K562 (cell line): ENCODE results near the gene HTR1D. TPM values are rescaled to one million over a fixed set of nuclear protein-coding genes. Genes with fewer than 3 reads are reported as not detected.

Experiments
- E2F1 ChIP-seq: sonication (generic); formaldehyde crosslinking; IDR thresholded peaks from 2 replicates; pipeline ENCODE4 v1.8.1; 2023; ENCODE audit warnings: mild to moderate bottlenecking, missing genetic modification reagents, moderate library complexity
- ELF1 ChIP-seq: fragments of 200-800 bp; sonication (Bioruptor generic); IDR thresholded peaks from 2 replicates; pipeline ENCODE4 v1.6.1; 2016; ENCODE audit warnings: missing genetic modification characterization, missing compliant biosample characterization
- FIP1L1 ChIP-seq: fragments of 200-400 bp; formaldehyde crosslinking; IDR thresholded peaks from 2 replicates; pipeline ENCODE4 v1.6.1; 2018; ENCODE audit warnings: mild to moderate bottlenecking, low read depth, low read length; ENCODE audit not compliant: poor library complexity, severe bottlenecking
- GATAD2B ChIP-seq: fragments of 450-650 bp; IDR thresholded peaks from 2 replicates; pipeline ENCODE4 v1.6.1; 2017; ENCODE audit warnings: mild to moderate bottlenecking, borderline replicate concordance
- GTF2E2 ChIP-seq: fragments of 200-800 bp; sonication (Bioruptor generic); IDR thresholded peaks from 2 replicates; pipeline ENCODE4 v1.6.1; 2016; ENCODE audit warnings: missing genetic modification characterization, missing compliant biosample characterization
- HDAC1 ChIP-seq, 2 experiments: fragments of 450-650 bp; IDR thresholded peaks; 2 replicates each; pipeline ENCODE4 v1.6.1; 2016 to 2017; ENCODE audit warnings: inconsistent platforms in 1 of 2, mild to moderate bottlenecking in 1 of 2, moderate library complexity in 1 of 2
- HMGN3 ChIP-seq: IDR thresholded peaks from 2 replicates; pipeline ENCODE4 v1.6.1; 2011; ENCODE audit warnings: borderline replicate concordance, low read depth, mild to moderate bottlenecking, mixed read lengths, low read length; ENCODE audit not compliant: insufficient read length; ENCODE audit errors: extremely low read depth
- LARP7 ChIP-seq: fragments of 450-650 bp; IDR thresholded peaks from 2 replicates; pipeline ENCODE4 v1.6.1; 2016
- MCM7 ChIP-seq, 2 experiments: fragments of 450-650 bp; IDR thresholded peaks; 2 replicates each; pipeline ENCODE4 v1.6.1; 2016 to 2018
- MYNN ChIP-seq, 2 experiments: sonication (generic); formaldehyde crosslinking in 1 of 2; IDR thresholded peaks; 2 replicates each; pipeline versions ENCODE4 v1.5.0 to v1.6.1; 2016 to 2020; ENCODE audit warnings: antibody characterized with exemption in 1 of 2, missing genetic modification reagents in 1 of 2
- NFATC3 ChIP-seq: fragments of 450-650 bp; IDR thresholded peaks from 2 replicates; pipeline ENCODE4 v1.6.1; 2017; ENCODE audit warnings: mild to moderate bottlenecking
- PHF20 ChIP-seq: fragments of 450-650 bp; IDR thresholded peaks from 2 replicates; pipeline ENCODE4 v1.6.1; 2018; ENCODE audit not compliant: partially characterized antibody
- POLR2B ChIP-seq: fragments of 450-650 bp; IDR thresholded peaks from 2 replicates; pipeline ENCODE4 v1.6.1; 2018; ENCODE audit warnings: low read depth; ENCODE audit not compliant: partially characterized antibody
- RAD21 ChIP-seq, 2 experiments: fragments of 250-450 bp in 1 of 2; fragments of 450-650 bp in 1 of 2; sonication (Bioruptor Pico) in 1 of 2; formaldehyde crosslinking in 1 of 2; IDR thresholded peaks in 1 of 2; conservative IDR thresholded peaks in 1 of 2; 2 replicates each; pipeline versions ENCODE4 v1.4.0 to v1.8.0; 2020 to 2022; ENCODE audit warnings: mild to moderate bottlenecking in 2 of 2, moderate library complexity in 1 of 2
- RNF2 ChIP-seq: sonication (generic); IDR thresholded peaks from 2 replicates; pipeline ENCODE4 v1.6.1; 2016
- SIN3B ChIP-seq: fragments of 450-650 bp; IDR thresholded peaks from 2 replicates; pipeline ENCODE4 v1.6.1; 2017; ENCODE audit warnings: low read depth, mild to moderate bottlenecking, moderate library complexity
- SP1 ChIP-seq: sonication (generic); formaldehyde crosslinking; IDR thresholded peaks from 2 replicates; pipeline ENCODE4 v1.8.1; 2022; ENCODE audit warnings: mild to moderate bottlenecking, missing genetic modification reagents
- ZFP30 ChIP-seq: fragments of 250-450 bp; sonication (Bioruptor Pico); IDR thresholded peaks from 2 replicates; pipeline ENCODE4 v1.8.0; 2022; ENCODE audit warnings: moderate library complexity, mild to moderate bottlenecking, inconsistent platforms, borderline replicate concordance
- polyA plus RNA-seq, 8 experiments: library from polyadenylated mRNA; depleted of rRNA in 4 of 8; stranded (reverse) in 5 of 8; unstranded in 3 of 8; fragments of >200 nt; fragmentation: Nextera tagmentation in 2 of 8; fragmentation: Illumina TruSeq in 1 of 8; extraction: Ambion mirVana in 2 of 8; extraction: Trizol in 1 of 8; gene quantifications; 2 replicates each; pipeline versions ENCODE4 v1.2.1 to v1.2.3, GENCODE V29; 2011 to 2014; ENCODE audit warnings: inconsistent platforms in 1 of 8, missing spikeins in 1 of 8
- total RNA-seq, 7 experiments: library from RNA; depleted of rRNA in 6 of 7; stranded (reverse); fragments of >200 nt in 6 of 7; fragmentation: Illumina TruSeq in 2 of 7; extraction: Trizol in 2 of 7; gene quantifications; 2 replicates each; pipeline versions ENCODE4 v1.2.1 to v1.2.3, GENCODE V29; 2011 to 2021; ENCODE audit warnings: low replicate concordance in 1 of 7
- TF ChIP-seq, protein P1 (sequence below): sonication (generic); formaldehyde crosslinking; IDR thresholded peaks from 2 replicates; pipeline ENCODE4 v1.8.1; 2022; ENCODE audit warnings: missing genetic modification reagents
- TF ChIP-seq, protein P2 (sequence below), 2 experiments: IDR thresholded peaks; 2 replicates each; pipeline ENCODE4 v1.6.1; 2011; ENCODE audit warnings: borderline replicate concordance in 1 of 2, control low read depth in 1 of 2, low read depth in 1 of 2, low read length in 1 of 2, mild to moderate bottlenecking in 1 of 2, mixed read lengths in 1 of 2, moderate library complexity in 1 of 2; ENCODE audit not compliant: insufficient read depth in 1 of 2, insufficient read length in 1 of 2, poor library complexity in 1 of 2, severe bottlenecking in 1 of 2; ENCODE audit errors: extremely low read depth in 1 of 2
- TF ChIP-seq, protein P3 (sequence below): IDR thresholded peaks from 2 replicates; pipeline ENCODE4 v1.6.1; 2012; ENCODE audit warnings: low read depth, low read length, improper control_type of control experiment, borderline replicate concordance

HTR1D gene
- total and polyA plus RNA-seq, 9 of the 15 experiments (the other 6 are each of a cell fraction or from before 2014, with no cell fraction given) = 0.03 to 0.09 (median 0.04) TPM; not detected in 4

DNA sequence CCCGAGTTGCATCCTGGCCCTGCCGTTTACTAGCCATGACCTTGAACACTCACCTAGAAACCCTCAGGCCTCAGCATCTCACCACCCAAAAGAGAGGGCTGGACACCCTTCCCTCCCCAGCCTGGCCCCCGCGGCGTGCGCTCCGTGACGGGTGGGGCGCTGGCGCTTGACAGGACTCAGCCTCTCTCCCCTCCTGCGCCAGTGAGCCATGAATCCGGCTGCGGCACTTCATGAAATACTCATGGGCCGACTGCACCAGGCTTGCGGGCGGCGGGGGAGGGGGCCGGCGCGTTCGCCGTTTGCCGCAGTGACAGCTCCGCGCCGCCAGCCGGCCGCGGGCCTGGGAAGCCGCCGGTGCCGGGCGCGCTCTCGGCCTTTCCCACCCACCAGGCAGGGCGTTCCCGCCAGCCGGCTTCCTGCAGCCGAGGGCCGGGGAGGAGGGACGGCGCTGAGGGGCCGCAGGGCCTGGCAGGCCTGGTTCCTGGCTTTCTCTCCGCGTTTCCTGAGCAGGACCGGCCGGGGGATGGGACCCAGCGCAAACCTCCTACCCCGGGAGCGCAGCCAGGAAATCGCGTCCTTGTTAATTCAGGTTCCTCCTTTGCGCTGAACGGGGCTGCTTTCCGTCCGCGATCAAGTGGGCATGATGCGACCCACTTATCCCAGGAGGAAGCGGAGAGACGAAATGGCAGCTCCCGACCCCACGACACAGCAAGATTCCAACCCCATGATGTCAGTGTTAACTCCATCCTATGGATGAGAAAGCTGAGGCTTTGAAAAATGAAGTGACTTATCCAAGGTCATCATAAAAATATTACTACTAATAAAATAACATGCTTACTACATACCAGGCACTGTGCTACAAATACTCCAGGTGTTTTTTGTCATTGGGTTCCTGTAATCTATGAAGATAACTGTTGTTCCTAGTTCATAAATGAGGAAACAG lies 39.6 kb downstream of the HTR1D start (continued):
- TF ChIP-seq ZFP30 (CRISPR knock-in tag) = no peak
- TF ChIP-seq, protein P1, sequence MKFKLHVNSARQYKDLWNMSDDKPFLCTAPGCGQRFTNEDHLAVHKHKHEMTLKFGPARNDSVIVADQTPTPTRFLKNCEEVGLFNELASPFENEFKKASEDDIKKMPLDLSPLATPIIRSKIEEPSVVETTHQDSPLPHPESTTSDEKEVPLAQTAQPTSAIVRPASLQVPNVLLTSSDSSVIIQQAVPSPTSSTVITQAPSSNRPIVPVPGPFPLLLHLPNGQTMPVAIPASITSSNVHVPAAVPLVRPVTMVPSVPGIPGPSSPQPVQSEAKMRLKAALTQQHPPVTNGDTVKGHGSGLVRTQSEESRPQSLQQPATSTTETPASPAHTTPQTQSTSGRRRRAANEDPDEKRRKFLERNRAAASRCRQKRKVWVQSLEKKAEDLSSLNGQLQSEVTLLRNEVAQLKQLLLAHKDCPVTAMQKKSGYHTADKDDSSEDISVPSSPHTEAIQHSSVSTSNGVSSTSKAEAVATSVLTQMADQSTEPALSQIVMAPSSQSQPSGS (CRISPR knock-in tag) = peak; percentile 5; the same call in 1 of the 2 replicates
- no peak for TF ChIP-seq NFATC3
- TF ChIP-seq LARP7 = no peak
- no peak for TF ChIP-seq GTF2E2
- TF ChIP-seq, protein P2, sequence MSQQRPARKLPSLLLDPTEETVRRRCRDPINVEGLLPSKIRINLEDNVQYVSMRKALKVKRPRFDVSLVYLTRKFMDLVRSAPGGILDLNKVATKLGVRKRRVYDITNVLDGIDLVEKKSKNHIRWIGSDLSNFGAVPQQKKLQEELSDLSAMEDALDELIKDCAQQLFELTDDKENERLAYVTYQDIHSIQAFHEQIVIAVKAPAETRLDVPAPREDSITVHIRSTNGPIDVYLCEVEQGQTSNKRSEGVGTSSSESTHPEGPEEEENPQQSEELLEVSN (IDR thresholded peaks at IDR 0.05; ENCODE audit: borderline replicate concordance in 1 of 2, extremely low read depth in 1 of 2, insufficient read depth in 1 of 2, insufficient read length in 1 of 2, low read depth in 1 of 2, low read length in 1 of 2, poor library complexity in 1 of 2, severe bottlenecking in 1 of 2) = peak; percentile 87 to 98
- TF ChIP-seq E2F1 (CRISPR knock-in tag) = peak; percentile 42; the same call in 1 of the 2 replicates
- no peak for TF ChIP-seq MCM7 (IDR thresholded peaks at IDR 0.05)
- peak; percentile 80 for TF ChIP-seq HMGN3
- peak; percentile 67 for TF ChIP-seq SP1
- 0 out of 4 replicates have a peak, but pooled peaks of 1 of the 2 experiments have one; percentile 25 for TF ChIP-seq RAD21 (CRISPR knock-in tag; conservative IDR thresholded peaks at IDR 0.05 in 1 of 2, IDR thresholded peaks at IDR 0.05 in 1 of 2)
- TF ChIP-seq MYNN (IDR thresholded peaks at IDR 0.05) = no peak
- no peak for TF ChIP-seq MYNN (CRISPR knock-in tag; IDR thresholded peaks at IDR 0.05)
- TF ChIP-seq HDAC1 (IDR thresholded peaks at IDR 0.05) = no peak
- TF ChIP-seq, protein P3, sequence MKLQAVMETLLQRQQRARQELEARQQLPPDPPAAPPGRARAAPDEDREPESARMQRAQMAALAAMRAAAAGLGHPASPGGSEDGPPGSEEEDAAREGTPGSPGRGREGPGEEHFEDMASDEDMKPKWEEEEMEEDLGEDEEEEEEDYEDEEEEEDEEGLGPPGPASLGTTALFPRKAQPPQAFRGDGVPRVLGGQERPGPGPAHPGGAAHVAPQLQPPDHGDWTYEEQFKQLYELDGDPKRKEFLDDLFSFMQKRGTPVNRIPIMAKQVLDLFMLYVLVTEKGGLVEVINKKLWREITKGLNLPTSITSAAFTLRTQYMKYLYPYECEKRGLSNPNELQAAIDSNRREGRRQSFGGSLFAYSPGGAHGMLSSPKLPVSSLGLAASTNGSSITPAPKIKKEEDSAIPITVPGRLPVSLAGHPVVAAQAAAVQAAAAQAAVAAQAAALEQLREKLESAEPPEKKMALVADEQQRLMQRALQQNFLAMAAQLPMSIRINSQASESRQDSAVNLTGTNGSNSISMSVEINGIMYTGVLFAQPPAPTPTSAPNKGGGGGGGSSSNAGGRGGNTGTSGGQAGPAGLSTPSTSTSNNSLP = no peak
- TF ChIP-seq POLR2B = no peak
- TF ChIP-seq PHF20 = peak; percentile 43
- 0 out of 2 replicates have a peak, but pooled peaks have one; percentile 20 for TF ChIP-seq ELF1 (tag)
- peak; percentile 87; the same call in 1 of the 2 replicates for TF ChIP-seq GATAD2B
- no peak for TF ChIP-seq RNF2
- peak; percentile 49 for TF ChIP-seq FIP1L1
- TF ChIP-seq SIN3B = peak; percentile 59; the same call in 1 of the 2 replicates
